ENCODE measurements around the gene DYNC1I2. TPM values are rescaled to one million over a fixed set of nuclear protein-coding genes. Genes with fewer than 3 reads are reported as not detected.
A peak's percentile ranks its signal among the peaks of the same experiment; 100 is the strongest.

Gene DYNC1I2
- polyA plus RNA-seq, 1 of the 3 experiments (the other 2 are of a cell fraction), result 99.7 TPM

DNA sequence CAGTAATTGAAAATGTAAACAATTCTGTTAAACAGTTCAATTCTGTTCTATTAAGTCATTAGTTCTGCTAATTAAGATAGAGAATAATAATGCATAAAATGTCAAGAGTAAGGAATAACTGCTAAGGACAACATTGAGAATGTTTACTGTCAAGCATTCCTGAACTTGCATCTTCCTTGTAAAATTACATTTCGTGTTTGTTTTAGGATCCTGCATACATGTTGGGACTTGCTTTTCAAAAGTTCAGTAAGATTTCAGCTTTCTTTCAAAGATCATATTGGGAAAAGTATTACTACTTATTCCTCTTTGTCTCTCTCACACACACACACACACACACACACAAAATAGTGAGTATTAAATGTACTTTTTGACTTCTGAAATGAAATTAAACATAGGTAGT lies 20.5 kb downstream of the DYNC1I2 start (continued):
- no peak for TF ChIP-seq NFIC (IDR thresholded peaks at IDR 0.05; ENCODE audit: borderline replicate concordance)

DNA sequence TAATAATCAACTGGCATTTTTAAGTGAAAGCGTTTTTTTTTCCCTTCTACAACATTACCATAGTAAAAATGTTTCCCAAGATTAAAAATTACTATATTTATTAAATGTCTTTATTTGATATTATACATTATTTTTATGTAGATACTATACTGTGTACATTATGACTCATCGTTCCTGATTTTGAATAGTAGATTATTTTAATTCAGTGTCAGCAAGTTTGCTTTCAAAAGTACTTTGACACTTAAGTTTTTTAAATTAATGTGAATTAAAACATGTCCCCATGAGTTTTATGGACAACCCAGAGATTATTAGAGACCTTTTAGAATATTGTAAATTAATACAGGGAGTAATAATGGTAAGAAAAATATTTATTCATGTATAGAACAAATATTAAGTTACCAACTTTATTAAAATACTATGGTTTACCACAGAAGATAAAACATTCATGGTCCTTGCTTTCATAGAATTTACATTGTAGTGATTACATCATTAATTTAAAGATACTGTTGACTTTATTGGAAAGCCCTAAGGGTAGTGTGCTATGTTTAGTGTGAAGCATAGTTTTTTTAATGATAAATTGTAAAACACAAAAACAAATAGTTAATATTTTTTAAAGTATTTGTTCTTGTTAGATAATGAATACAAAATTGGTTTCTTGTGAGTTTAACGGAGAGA lies 21.9 kb downstream of the DYNC1I2 start:
- POLR2A ChIA-PET, result no interaction called here
- Histone ChIP-seq H4K20me1 (ENCODE audit: insufficient read depth) (peaks cover 30% of the 10 kb centered on the region), H3K36me3 (replicated peaks in 1 of 2; ENCODE audit: control insufficient read depth in 1 of 2, insufficient read depth in 2 of 2, low read length in 1 of 2) (peaks cover 21 to 22% of the 10 kb centered on the region in 2 experiments), H3F3A (replicated peaks; ENCODE audit: insufficient read depth) (peaks cover 42% of the 10 kb centered on the region), H3K9me2 (no peaks in the 10 kb centered on the region), H2AFZ (ENCODE audit: low read depth) (no peak overlapping the region), H3K27me3 (ENCODE audit: insufficient read depth) (no peaks in the 10 kb centered on the region), H3K9ac (no peak overlapping the region), H3K27ac (ENCODE audit: low read depth in 2 of 2, low read length in 1 of 2) (no peak overlapping the region), H3K4me2 (no peak overlapping the region), H3K79me2 (ENCODE audit: insufficient read depth) (peaks cover 83% of the 10 kb centered on the region), H3K4me1 (ENCODE audit: control insufficient read depth in 1 of 2, insufficient read depth in 2 of 2, low read depth in 1 of 2, low read length in 1 of 2) (peaks cover 0 to 49% of the 10 kb centered on the region in 2 experiments; a peak in 2 of 4 replicates), H3K4me3 (ENCODE audit: low read depth in 2 of 2, low read length in 1 of 2) (no peak overlapping the region), H3K9me3 (no peaks in the 10 kb centered on the region)
- CTCF ChIA-PET, result interaction anchor here (7.7 kb wide), 1 partner anchor 396 kb away, joined by 96 read pairs; the partner anchor contains the start of gene DLX2
- WGBS (ENCODE audit: low lambda C conversion rate), result 91% methylated on average over 3 of the region's 3 CpGs
- TF ChIP-seq GABPA (IDR thresholded peaks at IDR 0.05; ENCODE audit: low read depth) (no peak), RXRA (IDR thresholded peaks at IDR 0.05; ENCODE audit: borderline replicate concordance, low read depth) (no peak), MEF2A (IDR thresholded peaks at IDR 0.05; ENCODE audit: borderline replicate concordance, low read depth) (no peak), FOXJ3 (CRISPR knock-in tag; IDR thresholded peaks at IDR 0.05) (no peak), SMC3 (IDR thresholded peaks at IDR 0.05; ENCODE audit: low read depth, low read length) (no peak), RAD21 (IDR thresholded peaks at IDR 0.05; ENCODE audit: low read length) (no peak)
- DNase-seq, result no peak

DNA sequence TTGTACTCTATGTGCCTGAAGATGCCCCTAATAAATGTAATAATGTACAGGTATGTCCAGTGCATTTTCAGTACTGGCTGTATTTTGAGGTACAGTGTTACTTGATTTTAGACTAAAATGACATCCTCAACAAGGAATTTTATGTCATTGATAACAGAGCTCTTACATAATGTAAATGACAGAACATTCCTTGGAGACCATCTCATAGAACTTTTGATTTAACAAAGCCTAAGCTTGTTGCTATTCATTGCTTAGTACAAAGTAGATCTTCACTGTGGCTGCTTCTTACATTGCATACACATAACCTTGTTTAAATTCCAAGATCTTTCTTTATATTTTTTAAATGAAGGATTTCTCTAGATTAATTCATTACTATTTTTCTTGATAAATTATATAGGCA lies 24.1 kb downstream of the DYNC1I2 start:
- ChIA-PET CTCF (interaction anchor here (1.5 to 3.7 kb wide), 2 partner anchors 12 to 395 kb away, joined by 4 to 13 read pairs; no protein-coding TSS in a partner anchor), POLR2A (no interaction called here)
- H3K27me3 ChIP-seq (ENCODE audit: insufficient read depth), result no peaks in the 10 kb centered on the region
- H3K4me3 ChIP-seq (ENCODE audit: low read depth in 2 of 2, low read length in 1 of 2), result no peak overlapping the region
- H3K79me2 ChIP-seq (ENCODE audit: insufficient read depth), result peaks cover 80% of the 10 kb centered on the region
- no peak overlapping the region for H2AFZ ChIP-seq (ENCODE audit: low read depth)
- peak overlapping the region in 1 of 2 experiments; percentile 90; a peak in 2 of 4 replicates for H3K27ac ChIP-seq (ENCODE audit: low read depth in 2 of 2, low read length in 1 of 2)
- H3K9me2 ChIP-seq, result no peaks in the 10 kb centered on the region
- peak overlapping the region; percentile 39; the same call in 1 of the 2 replicates for H3K9ac ChIP-seq
- H3K36me3 ChIP-seq (replicated peaks in 1 of 2; ENCODE audit: control insufficient read depth in 1 of 2, insufficient read depth in 2 of 2, low read length in 1 of 2), result peaks cover 31 to 37% of the 10 kb centered on the region in 2 experiments
- DNase-seq, result no peak
- no peaks in the 10 kb centered on the region for H3K9me3 ChIP-seq
- peaks cover 0 to 43% of the 10 kb centered on the region in 2 experiments; a peak in 1 of 4 replicates for H3K4me1 ChIP-seq (ENCODE audit: control insufficient read depth in 1 of 2, insufficient read depth in 2 of 2, low read depth in 1 of 2, low read length in 1 of 2)
- peaks cover 32% of the 10 kb centered on the region for H3F3A ChIP-seq (replicated peaks; ENCODE audit: insufficient read depth)
- H3K4me2 ChIP-seq, result peak overlapping the region; percentile 38; the same call in 1 of the 2 replicates
- H4K20me1 ChIP-seq (ENCODE audit: insufficient read depth), result peaks cover 8% of the 10 kb centered on the region
- no peak for TF ChIP-seq RAD21 (IDR thresholded peaks at IDR 0.05; ENCODE audit: low read length)
- TF ChIP-seq RFX5 (IDR thresholded peaks at IDR 0.05; ENCODE audit: low read length), result no peak
- no peak for TF ChIP-seq GABPA (IDR thresholded peaks at IDR 0.05; ENCODE audit: low read depth)
- TF ChIP-seq TEAD4 (IDR thresholded peaks at IDR 0.05; ENCODE audit: borderline replicate concordance, insufficient read depth), result no peak
- TF ChIP-seq EZH2phosphoT487 (IDR thresholded peaks at IDR 0.05; ENCODE audit: borderline replicate concordance, low read depth), result no peak
- TF ChIP-seq ELF1 (IDR thresholded peaks at IDR 0.05), result no peak
- TF ChIP-seq FOXJ3 (CRISPR knock-in tag; IDR thresholded peaks at IDR 0.05), result no peak
- TF ChIP-seq JUND (IDR thresholded peaks at IDR 0.05), result no peak
- TF ChIP-seq FOSL2 (IDR thresholded peaks at IDR 0.05; ENCODE audit: borderline replicate concordance, low read depth), result no peak
- TF ChIP-seq MEF2A (IDR thresholded peaks at IDR 0.05; ENCODE audit: borderline replicate concordance, low read depth), result no peak
- TF ChIP-seq, protein P1, sequence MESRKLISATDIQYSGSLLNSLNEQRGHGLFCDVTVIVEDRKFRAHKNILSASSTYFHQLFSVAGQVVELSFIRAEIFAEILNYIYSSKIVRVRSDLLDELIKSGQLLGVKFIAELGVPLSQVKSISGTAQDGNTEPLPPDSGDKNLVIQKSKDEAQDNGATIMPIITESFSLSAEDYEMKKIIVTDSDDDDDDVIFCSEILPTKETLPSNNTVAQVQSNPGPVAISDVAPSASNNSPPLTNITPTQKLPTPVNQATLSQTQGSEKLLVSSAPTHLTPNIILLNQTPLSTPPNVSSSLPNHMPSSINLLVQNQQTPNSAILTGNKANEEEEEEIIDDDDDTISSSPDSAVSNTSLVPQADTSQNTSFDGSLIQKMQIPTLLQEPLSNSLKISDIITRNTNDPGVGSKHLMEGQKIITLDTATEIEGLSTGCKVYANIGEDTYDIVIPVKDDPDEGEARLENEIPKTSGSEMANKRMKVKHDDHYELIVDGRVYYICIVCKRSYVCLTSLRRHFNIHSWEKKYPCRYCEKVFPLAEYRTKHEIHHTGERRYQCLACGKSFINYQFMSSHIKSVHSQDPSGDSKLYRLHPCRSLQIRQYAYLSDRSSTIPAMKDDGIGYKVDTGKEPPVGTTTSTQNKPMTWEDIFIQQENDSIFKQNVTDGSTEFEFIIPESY (IDR thresholded peaks at IDR 0.05; ENCODE audit: borderline replicate concordance, low read depth), result no peak
- TF ChIP-seq, protein P2, sequence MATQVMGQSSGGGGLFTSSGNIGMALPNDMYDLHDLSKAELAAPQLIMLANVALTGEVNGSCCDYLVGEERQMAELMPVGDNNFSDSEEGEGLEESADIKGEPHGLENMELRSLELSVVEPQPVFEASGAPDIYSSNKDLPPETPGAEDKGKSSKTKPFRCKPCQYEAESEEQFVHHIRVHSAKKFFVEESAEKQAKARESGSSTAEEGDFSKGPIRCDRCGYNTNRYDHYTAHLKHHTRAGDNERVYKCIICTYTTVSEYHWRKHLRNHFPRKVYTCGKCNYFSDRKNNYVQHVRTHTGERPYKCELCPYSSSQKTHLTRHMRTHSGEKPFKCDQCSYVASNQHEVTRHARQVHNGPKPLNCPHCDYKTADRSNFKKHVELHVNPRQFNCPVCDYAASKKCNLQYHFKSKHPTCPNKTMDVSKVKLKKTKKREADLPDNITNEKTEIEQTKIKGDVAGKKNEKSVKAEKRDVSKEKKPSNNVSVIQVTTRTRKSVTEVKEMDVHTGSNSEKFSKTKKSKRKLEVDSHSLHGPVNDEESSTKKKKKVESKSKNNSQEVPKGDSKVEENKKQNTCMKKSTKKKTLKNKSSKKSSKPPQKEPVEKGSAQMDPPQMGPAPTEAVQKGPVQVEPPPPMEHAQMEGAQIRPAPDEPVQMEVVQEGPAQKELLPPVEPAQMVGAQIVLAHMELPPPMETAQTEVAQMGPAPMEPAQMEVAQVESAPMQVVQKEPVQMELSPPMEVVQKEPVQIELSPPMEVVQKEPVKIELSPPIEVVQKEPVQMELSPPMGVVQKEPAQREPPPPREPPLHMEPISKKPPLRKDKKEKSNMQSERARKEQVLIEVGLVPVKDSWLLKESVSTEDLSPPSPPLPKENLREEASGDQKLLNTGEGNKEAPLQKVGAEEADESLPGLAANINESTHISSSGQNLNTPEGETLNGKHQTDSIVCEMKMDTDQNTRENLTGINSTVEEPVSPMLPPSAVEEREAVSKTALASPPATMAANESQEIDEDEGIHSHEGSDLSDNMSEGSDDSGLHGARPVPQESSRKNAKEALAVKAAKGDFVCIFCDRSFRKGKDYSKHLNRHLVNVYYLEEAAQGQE (IDR thresholded peaks at IDR 0.05; ENCODE audit: low read depth, low read length), result no peak
- TF ChIP-seq, protein P3, sequence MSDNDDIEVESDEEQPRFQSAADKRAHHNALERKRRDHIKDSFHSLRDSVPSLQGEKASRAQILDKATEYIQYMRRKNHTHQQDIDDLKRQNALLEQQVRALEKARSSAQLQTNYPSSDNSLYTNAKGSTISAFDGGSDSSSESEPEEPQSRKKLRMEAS (IDR thresholded peaks at IDR 0.05; ENCODE audit: low read depth), result no peak
- TF ChIP-seq, protein P4, sequence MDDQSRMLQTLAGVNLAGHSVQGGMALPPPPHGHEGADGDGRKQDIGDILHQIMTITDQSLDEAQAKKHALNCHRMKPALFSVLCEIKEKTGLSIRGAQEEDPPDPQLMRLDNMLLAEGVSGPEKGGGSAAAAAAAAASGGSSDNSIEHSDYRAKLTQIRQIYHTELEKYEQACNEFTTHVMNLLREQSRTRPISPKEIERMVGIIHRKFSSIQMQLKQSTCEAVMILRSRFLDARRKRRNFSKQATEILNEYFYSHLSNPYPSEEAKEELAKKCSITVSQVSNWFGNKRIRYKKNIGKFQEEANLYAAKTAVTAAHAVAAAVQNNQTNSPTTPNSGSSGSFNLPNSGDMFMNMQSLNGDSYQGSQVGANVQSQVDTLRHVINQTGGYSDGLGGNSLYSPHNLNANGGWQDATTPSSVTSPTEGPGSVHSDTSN (IDR thresholded peaks at IDR 0.05), result no peak
- TF ChIP-seq POLR2AphosphoS5 (IDR thresholded peaks at IDR 0.05; ENCODE audit: low read depth, low read length), result no peak
- TF ChIP-seq SMC3 (IDR thresholded peaks at IDR 0.05; ENCODE audit: low read depth, low read length), result no peak

Data from SK-N-SH (cell line).